HG03558 (cell line): Measurements from ENCODE around the gene TMEM63A.
A peak's percentile ranks its signal among the peaks of the same experiment; 100 is the strongest.

Experiments used
- ATAC-seq: cut with Tn5 transposase; IDR thresholded peaks from one replicate; pipeline ENCODE4 v1.9.1; 2021; ENCODE audit warnings: moderate number of reproducible peaks; ENCODE audit not compliant: unreplicated experiment; ENCODE audit errors: extremely low read depth

TMEM63A gene

GRCh38 chr1:225887030-225887314 is 4.8 kb upstream of the TMEM63A start:
- no peak for ATAC-seq

GRCh38 chr1:225886159-225887029 is 4.2 kb upstream of the TMEM63A start:
- no peak for ATAC-seq

- no peak for ATAC-seq
Observed at GRCh38 chr1:225885336-225885735, 3.2 kb upstream of the TMEM63A start.

- ATAC-seq, result no peak
Observed at GRCh38 chr1:225883616-225884265, 1.6 kb upstream of the TMEM63A start.

- peak; percentile 3 for ATAC-seq
Observed at GRCh38 chr1:225882694-225883615, 775 bp upstream of the TMEM63A start.

- ATAC-seq, result no peak
Observed at GRCh38 chr1:225881081-225881958, 860 bp downstream of the TMEM63A start.

GRCh38 chr1:225880636-225881035 is 1.5 kb downstream of the TMEM63A start:
- ATAC-seq, result no peak

- no peak for ATAC-seq
Observed at GRCh38 chr1:225880222-225880588, 2.0 kb downstream of the TMEM63A start.

GRCh38 chr1:225879521-225880221 is 2.5 kb downstream of the TMEM63A start:
- no peak for ATAC-seq

GRCh38 chr1:225878282-225878681 is 3.9 kb downstream of the TMEM63A start:
- ATAC-seq, result no peak

- no peak for ATAC-seq
Observed at GRCh38 chr1:225877580-225877979, 4.6 kb downstream of the TMEM63A start.

- no peak for ATAC-seq
Observed at GRCh38 chr1:225876900-225877510, 5.2 kb downstream of the TMEM63A start.

GRCh38 chr1:225875044-225875815 is 7.0 kb downstream of the TMEM63A start:
- ATAC-seq, result no peak

GRCh38 chr1:225874431-225874830 is 7.7 kb downstream of the TMEM63A start:
- ATAC-seq, result no peak

GRCh38 chr1:225873281-225873850 is 8.8 kb downstream of the TMEM63A start:
- no peak for ATAC-seq

- no peak for ATAC-seq
Observed at GRCh38 chr1:225872075-225872430, 10.1 kb downstream of the TMEM63A start.

- ATAC-seq, result no peak
Observed at GRCh38 chr1:225871359-225872074, 10.7 kb downstream of the TMEM63A start.
